Measurements from ENCODE around the gene RWDD1. TPM values are rescaled to one million over a fixed set of nuclear protein-coding genes. Genes with fewer than 3 reads are reported as not detected.

The RWDD1 gene
- total RNA-seq, 4 donors from 2014 or later, result 28.2 to 44.7 (median 40.2) TPM

- no peak for TF ChIP-seq CTCF (IDR thresholded peaks at IDR 0.05)
- peak; percentile 71 for ATAC-seq (ENCODE audit: low FRiP score)
- no peak for DNase-seq (ENCODE audit: low spot score)
Observed at GRCh38 chr6:116557893-116558292, 13.4 kb upstream of the RWDD1 start.

- ATAC-seq (ENCODE audit: low FRiP score), result no peak
Observed at GRCh38 chr6:116560130-116560529, 11.2 kb upstream of the RWDD1 start.

GRCh38 chr6:116561377-116562018, 9.8 kb upstream of the RWDD1 start:
- peak; percentile 82 for DNase-seq (ENCODE audit: low spot score)
- peak in 2 of 3 donors; percentile 46 to 76 for TF ChIP-seq CTCF (IDR thresholded peaks at IDR 0.05)
- ATAC-seq (ENCODE audit: low FRiP score), result peak; percentile 52

More at GRCh38 chr6:116560130-116560529, 11.2 kb upstream of the RWDD1 start:
- no peak for TF ChIP-seq CTCF (IDR thresholded peaks at IDR 0.05)
- no peak for DNase-seq (ENCODE audit: low spot score)

- DNase-seq (ENCODE audit: low spot score) (no peak), ATAC-seq (ENCODE audit: low FRiP score) (no peak)
- TF ChIP-seq CTCF (IDR thresholded peaks at IDR 0.05), result no peak
Observed at GRCh38 chr6:116562019-116562403, 9.3 kb upstream of the RWDD1 start.

- ATAC-seq (ENCODE audit: low FRiP score) (no peak), DNase-seq (ENCODE audit: low spot score) (no peak)
- no peak for TF ChIP-seq CTCF (IDR thresholded peaks at IDR 0.05)
Observed at GRCh38 chr6:116562614-116563013, 8.7 kb upstream of the RWDD1 start.

GRCh38 chr6:116563830-116564229, 7.5 kb upstream of the RWDD1 start:
- ATAC-seq (ENCODE audit: low FRiP score), result no peak
- no peak for DNase-seq (ENCODE audit: low spot score)
- no peak for TF ChIP-seq CTCF (IDR thresholded peaks at IDR 0.05)

GRCh38 chr6:116564311-116564710, 7.0 kb upstream of the RWDD1 start:
- DNase-seq (ENCODE audit: low spot score), result no peak
- ATAC-seq (ENCODE audit: low FRiP score), result no peak
- no peak for TF ChIP-seq CTCF (IDR thresholded peaks at IDR 0.05)

All from omental fat pad (tissue), 4 donors.